ENCODE data around the gene RNASE9.

Gene RNASE9

GRCh38 chr14:20559461-20559904 lies 1.4 kb downstream of the RNASE9 start:
- no peak overlapping the region for H3K4me3 ChIP-seq (ENCODE audit: low read length)

GRCh38 chr14:20557212-20557542 lies 3.7 kb downstream of the RNASE9 start:
- no peak for TF ChIP-seq ZNF274 (IDR thresholded peaks at IDR 0.05; ENCODE audit: low read depth, low read length)
- H3K4me3 ChIP-seq (ENCODE audit: low read length) = no peak overlapping the region

More at GRCh38 chr14:20559461-20559904, 1.4 kb downstream of the RNASE9 start:
- no peak for TF ChIP-seq ZNF274 (IDR thresholded peaks at IDR 0.05; ENCODE audit: low read depth, low read length)

DNA sequence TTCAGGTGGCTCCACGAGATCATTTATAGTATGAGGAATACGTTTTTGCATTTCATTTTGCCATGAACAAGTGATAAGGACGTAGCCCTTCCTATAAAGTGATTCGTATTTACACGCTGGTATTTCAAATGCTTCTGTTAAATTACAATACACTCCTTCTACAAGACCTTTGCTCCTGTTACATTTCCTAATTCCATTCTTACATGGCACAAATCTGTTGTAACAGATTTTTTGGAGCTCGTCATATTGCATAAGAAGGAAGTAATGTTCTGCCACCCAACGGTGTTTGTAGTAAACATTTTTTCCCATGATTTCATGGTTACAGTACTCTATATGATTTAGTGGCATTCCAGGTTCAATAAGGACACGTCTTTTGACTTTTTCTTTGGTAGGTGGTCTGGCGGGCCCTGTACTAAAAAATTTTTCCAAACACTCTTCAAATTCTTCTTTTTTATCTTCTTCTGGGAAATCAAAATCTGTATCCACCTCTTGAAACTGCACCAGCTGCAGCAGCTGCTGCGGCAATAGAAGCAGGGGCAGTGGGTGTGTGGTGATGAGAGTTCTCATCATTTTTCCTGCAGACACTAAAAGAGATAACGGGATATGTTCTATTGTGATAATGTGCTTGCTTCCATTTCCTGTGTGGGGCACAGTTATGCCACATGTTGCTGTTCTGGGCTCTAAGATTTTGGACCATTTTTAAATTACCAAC lies 4.2 kb downstream of the RNASE9 start:
- no peak overlapping the region for H3K4me3 ChIP-seq (ENCODE audit: low read length)
- no peak for TF ChIP-seq ZNF274 (IDR thresholded peaks at IDR 0.05; ENCODE audit: low read depth, low read length)

GRCh38 chr14:20555845-20556244 lies 5.0 kb downstream of the RNASE9 start:
- TF ChIP-seq ZNF274 (IDR thresholded peaks at IDR 0.05; ENCODE audit: low read depth, low read length) = no peak
- no peak overlapping the region for H3K4me3 ChIP-seq (ENCODE audit: low read length)

DNA sequence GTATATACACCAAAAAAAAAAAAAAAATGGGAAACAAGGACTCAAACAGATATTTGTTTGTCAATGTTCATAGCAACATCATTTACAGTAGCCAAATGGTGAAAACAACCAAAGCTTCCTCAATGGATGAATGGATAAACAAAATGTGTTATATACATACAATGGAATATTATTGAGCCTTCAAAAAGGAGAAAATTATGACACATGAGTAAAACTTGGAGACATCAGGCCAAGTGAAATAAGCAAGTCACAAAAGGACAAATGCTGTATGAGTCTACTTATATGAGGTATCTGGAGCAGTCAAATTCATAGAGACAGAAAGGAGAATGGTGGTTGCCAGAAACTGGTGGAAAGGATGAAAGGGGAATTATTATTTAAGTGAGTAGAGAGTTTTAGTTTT lies 7.8 kb downstream of the RNASE9 start:
- no peak for TF ChIP-seq ZNF274 (IDR thresholded peaks at IDR 0.05; ENCODE audit: low read depth, low read length)
- H3K4me3 ChIP-seq (ENCODE audit: low read length) = no peak overlapping the region

GRCh38 chr14:20551606-20552005 lies 9.2 kb downstream of the RNASE9 start:
- TF ChIP-seq ZNF274 (IDR thresholded peaks at IDR 0.05; ENCODE audit: low read depth, low read length) = no peak
- no peak overlapping the region for H3K4me3 ChIP-seq (ENCODE audit: low read length)

DNA sequence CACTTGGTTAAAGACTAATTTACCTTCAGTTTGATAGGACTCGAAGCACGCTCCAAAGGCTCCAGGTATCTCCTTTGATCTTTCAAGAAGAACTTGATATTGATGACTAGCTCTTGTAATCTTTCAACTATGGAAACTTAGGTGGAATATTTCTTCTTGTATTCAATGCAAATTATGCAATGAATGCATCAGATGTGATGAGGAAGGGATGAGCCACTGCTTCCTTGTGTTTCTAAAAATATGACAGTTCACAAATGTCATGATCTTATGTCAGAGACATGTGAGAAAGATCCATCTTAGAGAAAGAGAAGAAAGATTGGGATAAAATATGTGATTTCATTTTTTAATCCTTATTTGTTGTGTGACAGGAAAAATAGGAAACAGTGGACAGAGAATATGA lies 9.9 kb downstream of the RNASE9 start:
- no peak overlapping the region for H3K4me3 ChIP-seq (ENCODE audit: low read length)
- TF ChIP-seq ZNF274 (IDR thresholded peaks at IDR 0.05; ENCODE audit: low read depth, low read length) = no peak

DNA sequence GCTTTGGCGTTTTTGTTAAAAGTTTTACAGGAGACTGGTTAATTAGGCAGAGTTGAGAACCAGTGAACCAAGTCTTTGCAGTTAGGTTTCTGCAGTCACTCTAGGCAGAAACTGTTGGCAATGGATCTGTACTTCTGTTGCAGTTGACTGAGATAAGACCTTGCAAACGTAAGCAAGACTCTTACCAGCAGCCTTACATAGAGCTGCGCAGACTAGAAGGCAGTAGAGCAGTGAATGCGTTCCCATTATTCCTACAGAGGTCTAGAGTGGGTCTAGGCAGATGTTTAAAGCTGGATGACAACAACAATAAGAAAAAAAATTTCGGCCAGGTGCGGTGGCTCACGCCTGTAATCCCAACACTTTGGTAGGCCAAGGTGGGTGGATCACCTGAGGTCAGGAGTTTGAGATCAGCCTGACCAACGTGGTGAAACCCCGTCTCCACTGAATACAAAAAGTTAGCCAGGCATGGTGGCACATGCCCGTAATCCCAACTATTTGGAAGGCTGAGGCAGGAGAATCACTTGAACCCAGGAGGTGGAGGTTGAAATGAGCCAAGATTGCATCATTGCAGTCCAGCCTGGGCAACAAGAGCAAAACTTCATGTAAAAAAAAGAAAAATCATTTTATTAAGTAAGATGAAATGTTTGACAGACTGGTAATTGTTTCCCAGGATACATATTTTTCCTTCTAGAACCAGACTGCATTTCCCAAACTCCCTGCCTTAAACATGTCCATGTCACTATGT lies 12.3 kb downstream of the RNASE9 start:
- no peak for TF ChIP-seq ZNF274 (IDR thresholded peaks at IDR 0.05; ENCODE audit: low read depth, low read length)

DNA sequence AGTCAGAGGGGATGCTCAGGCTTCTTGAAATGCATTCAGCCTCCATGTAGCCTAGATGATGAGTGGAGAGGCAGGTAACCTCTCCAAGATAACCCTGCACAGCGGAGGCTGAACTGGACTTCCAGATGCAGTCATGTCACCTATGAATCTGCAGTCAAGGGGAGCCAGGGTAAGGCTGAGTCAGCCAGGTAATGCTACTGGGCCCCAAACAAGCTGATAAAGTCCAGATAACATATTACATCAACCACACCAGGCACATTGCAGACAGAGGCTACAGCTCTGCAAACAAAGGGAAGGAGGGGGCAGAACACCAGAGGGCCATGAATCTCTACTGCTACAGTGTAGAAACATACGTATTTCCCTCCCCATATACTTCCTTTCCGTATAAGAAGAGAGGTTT lies 14.0 kb downstream of the RNASE9 start:
- TF ChIP-seq ZNF274 (IDR thresholded peaks at IDR 0.05; ENCODE audit: low read depth, low read length) = no peak
- H3K4me3 ChIP-seq (ENCODE audit: low read length) = no peak overlapping the region

More for the DNA sequence above, 12.3 kb downstream of the RNASE9 start:
- H3K4me3 ChIP-seq (ENCODE audit: low read length) = no peak overlapping the region

GRCh38 chr14:20539906-20540305 lies 20.9 kb downstream of the RNASE9 start:
- H3K4me3 ChIP-seq (ENCODE audit: low read length) = no peak overlapping the region
- no peak for TF ChIP-seq ZNF274 (IDR thresholded peaks at IDR 0.05; ENCODE audit: low read depth, low read length)

GRCh38 chr14:20530771-20531571 lies 29.9 kb downstream of the RNASE9 start:
- TF ChIP-seq ZNF274 (IDR thresholded peaks at IDR 0.05; ENCODE audit: low read depth, low read length) = no peak
- no peak overlapping the region for H3K4me3 ChIP-seq (ENCODE audit: low read length)

DNA sequence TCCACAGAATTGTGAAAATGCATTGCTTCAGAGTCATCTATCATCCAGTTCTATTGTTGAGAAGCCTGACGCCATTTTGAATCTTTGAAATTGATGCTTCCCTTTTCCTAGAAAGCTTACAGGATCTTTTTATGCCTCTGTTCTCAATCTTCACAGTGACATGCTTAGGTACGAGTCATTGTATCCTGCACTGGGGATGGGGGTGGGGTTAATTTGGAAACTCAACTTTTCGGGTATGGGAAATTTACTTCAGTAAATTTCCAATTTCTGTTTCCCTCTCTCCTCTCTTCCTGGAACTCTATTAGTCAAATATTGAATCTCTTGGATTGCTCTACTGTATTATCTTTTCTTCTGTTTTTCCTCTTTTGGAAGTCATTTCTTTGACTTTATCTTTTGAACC lies 31.0 kb downstream of the RNASE9 start:
- no peak for TF ChIP-seq ZNF274 (IDR thresholded peaks at IDR 0.05; ENCODE audit: low read depth, low read length)
- no peak overlapping the region for H3K4me3 ChIP-seq (ENCODE audit: low read length)

GRCh38 chr14:20524027-20524426 lies 36.8 kb downstream of the RNASE9 start:
- H3K4me3 ChIP-seq (ENCODE audit: low read length) = no peak overlapping the region
- TF ChIP-seq ZNF274 (IDR thresholded peaks at IDR 0.05; ENCODE audit: low read depth, low read length) = no peak

GRCh38 chr14:20522332-20522731 lies 38.5 kb downstream of the RNASE9 start:
- no peak overlapping the region for H3K4me3 ChIP-seq (ENCODE audit: low read length)
- no peak for TF ChIP-seq ZNF274 (IDR thresholded peaks at IDR 0.05; ENCODE audit: low read depth, low read length)

GRCh38 chr14:20516921-20517320 lies 43.9 kb downstream of the RNASE9 start:
- TF ChIP-seq ZNF274 (IDR thresholded peaks at IDR 0.05; ENCODE audit: low read depth, low read length) = no peak

More at GRCh38 chr14:20516921-20517320, 43.9 kb downstream of the RNASE9 start:
- H3K4me3 ChIP-seq (ENCODE audit: low read length) = no peak overlapping the region
